ENCODE results near the gene TRPC1.

DNA sequence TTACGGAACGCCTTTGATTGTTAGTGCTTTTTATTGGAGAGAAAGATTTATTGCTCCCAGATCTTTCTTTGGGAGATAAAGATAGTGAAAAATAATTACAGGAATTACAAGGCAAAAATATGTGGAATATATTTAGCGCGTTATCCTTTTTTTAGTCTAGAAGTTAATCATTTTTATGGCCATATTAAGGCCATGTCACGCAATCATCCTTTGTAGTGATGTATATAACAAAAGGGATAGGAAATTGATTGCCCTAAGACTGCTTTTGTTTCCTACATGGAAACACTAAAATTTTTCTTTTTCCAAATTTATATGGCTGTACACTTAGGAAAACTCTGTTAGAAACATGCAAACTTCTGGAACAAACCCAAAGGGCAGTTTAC lies 1.5 kb downstream of the TRPC1 start:
- TF ChIP-seq POLR2AphosphoS5 (IDR thresholded peaks at IDR 0.05; ENCODE audit: low read depth) = no peak
- TF ChIP-seq, protein P1, sequence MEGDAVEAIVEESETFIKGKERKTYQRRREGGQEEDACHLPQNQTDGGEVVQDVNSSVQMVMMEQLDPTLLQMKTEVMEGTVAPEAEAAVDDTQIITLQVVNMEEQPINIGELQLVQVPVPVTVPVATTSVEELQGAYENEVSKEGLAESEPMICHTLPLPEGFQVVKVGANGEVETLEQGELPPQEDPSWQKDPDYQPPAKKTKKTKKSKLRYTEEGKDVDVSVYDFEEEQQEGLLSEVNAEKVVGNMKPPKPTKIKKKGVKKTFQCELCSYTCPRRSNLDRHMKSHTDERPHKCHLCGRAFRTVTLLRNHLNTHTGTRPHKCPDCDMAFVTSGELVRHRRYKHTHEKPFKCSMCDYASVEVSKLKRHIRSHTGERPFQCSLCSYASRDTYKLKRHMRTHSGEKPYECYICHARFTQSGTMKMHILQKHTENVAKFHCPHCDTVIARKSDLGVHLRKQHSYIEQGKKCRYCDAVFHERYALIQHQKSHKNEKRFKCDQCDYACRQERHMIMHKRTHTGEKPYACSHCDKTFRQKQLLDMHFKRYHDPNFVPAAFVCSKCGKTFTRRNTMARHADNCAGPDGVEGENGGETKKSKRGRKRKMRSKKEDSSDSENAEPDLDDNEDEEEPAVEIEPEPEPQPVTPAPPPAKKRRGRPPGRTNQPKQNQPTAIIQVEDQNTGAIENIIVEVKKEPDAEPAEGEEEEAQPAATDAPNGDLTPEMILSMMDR (conservative IDR thresholded peaks at IDR 0.05; ENCODE audit: low read depth in 2 of 2) = no peak
- TF ChIP-seq EZH2phosphoT487 (IDR thresholded peaks at IDR 0.05; ENCODE audit: unreplicated experiment) = no peak
- TF ChIP-seq EZH2 (IDR thresholded peaks at IDR 0.05; ENCODE audit: low read depth, unreplicated experiment) = no peak
- TF ChIP-seq, protein P2, sequence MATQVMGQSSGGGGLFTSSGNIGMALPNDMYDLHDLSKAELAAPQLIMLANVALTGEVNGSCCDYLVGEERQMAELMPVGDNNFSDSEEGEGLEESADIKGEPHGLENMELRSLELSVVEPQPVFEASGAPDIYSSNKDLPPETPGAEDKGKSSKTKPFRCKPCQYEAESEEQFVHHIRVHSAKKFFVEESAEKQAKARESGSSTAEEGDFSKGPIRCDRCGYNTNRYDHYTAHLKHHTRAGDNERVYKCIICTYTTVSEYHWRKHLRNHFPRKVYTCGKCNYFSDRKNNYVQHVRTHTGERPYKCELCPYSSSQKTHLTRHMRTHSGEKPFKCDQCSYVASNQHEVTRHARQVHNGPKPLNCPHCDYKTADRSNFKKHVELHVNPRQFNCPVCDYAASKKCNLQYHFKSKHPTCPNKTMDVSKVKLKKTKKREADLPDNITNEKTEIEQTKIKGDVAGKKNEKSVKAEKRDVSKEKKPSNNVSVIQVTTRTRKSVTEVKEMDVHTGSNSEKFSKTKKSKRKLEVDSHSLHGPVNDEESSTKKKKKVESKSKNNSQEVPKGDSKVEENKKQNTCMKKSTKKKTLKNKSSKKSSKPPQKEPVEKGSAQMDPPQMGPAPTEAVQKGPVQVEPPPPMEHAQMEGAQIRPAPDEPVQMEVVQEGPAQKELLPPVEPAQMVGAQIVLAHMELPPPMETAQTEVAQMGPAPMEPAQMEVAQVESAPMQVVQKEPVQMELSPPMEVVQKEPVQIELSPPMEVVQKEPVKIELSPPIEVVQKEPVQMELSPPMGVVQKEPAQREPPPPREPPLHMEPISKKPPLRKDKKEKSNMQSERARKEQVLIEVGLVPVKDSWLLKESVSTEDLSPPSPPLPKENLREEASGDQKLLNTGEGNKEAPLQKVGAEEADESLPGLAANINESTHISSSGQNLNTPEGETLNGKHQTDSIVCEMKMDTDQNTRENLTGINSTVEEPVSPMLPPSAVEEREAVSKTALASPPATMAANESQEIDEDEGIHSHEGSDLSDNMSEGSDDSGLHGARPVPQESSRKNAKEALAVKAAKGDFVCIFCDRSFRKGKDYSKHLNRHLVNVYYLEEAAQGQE (IDR thresholded peaks at IDR 0.05; ENCODE audit: unreplicated experiment) = no peak
- TF ChIP-seq, protein P3, sequence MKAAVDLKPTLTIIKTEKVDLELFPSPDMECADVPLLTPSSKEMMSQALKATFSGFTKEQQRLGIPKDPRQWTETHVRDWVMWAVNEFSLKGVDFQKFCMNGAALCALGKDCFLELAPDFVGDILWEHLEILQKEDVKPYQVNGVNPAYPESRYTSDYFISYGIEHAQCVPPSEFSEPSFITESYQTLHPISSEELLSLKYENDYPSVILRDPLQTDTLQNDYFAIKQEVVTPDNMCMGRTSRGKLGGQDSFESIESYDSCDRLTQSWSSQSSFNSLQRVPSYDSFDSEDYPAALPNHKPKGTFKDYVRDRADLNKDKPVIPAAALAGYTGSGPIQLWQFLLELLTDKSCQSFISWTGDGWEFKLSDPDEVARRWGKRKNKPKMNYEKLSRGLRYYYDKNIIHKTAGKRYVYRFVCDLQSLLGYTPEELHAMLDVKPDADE (IDR thresholded peaks at IDR 0.05) = no peak
- TF ChIP-seq JUNB (IDR thresholded peaks at IDR 0.05; ENCODE audit: unreplicated experiment) = no peak
- no peak for TF ChIP-seq CREB1 (CRISPR knock-in tag; IDR thresholded peaks at IDR 0.05; ENCODE audit: low read depth)
